Omental fat pad (tissue), 4 donors: Measurements from ENCODE around the gene CNNM2. TPM values are rescaled to one million over a fixed set of nuclear protein-coding genes. Genes with fewer than 3 reads are reported as not detected.
"Not testable (repeated sequence)": the region's sequence is repeated elsewhere in the genome, so short reads cannot be mapped to it uniquely, and the experiment has no call there.

Experiments used
- ATAC-seq: fragments of 150-250 bp; one replicate; pipeline ENCODE4 v1.9.1; 2016; ENCODE audit warnings: mild to moderate bottlenecking, moderate library complexity; ENCODE audit not compliant: low FRiP score
- DNase-seq: peaks from one replicate; pipeline ENCODE4 v3.0.0-alpha.2; 2019; ENCODE audit warnings: low spot score
- CTCF ChIP-seq, 3 donors: fragments of 450-650 bp; IDR thresholded peaks; one replicate each; pipeline ENCODE4 v1.5.1; 2016 to 2017; ENCODE audit warnings: antibody characterized with exemption in 3 of 3, mild to moderate bottlenecking in 3 of 3, moderate library complexity in 2 of 3
- total RNA-seq, 4 donors: library from RNA; depleted of rRNA; stranded (reverse); fragments of >200 nt; gene quantifications; one replicate each; pipeline ENCODE4 v1.1.0, GENCODE V29; 2016

The CNNM2 gene
- total RNA-seq, 4 donors from 2014 or later: 2.3 to 9.8 (median 3.2) TPM

- ATAC-seq: no peak
- no peak for TF ChIP-seq CTCF (IDR thresholded peaks at IDR 0.05)
- no peak for DNase-seq
Observed at GRCh38 chr10:102923601-102924000, 5.5 kb downstream of the CNNM2 start.

GRCh38 chr10:102926842-102927241 is 8.7 kb downstream of the CNNM2 start:
- ATAC-seq (no peak), DNase-seq (no peak)
- TF ChIP-seq CTCF (IDR thresholded peaks at IDR 0.05): no peak

GRCh38 chr10:102927311-102928010 is 9.4 kb downstream of the CNNM2 start:
- ATAC-seq (no peak), DNase-seq (no peak)
- TF ChIP-seq CTCF (IDR thresholded peaks at IDR 0.05): no peak

- DNase-seq, ATAC-seq: not testable (repeated sequence)
Observed at GRCh38 chr10:102928442-102928841, 10.3 kb downstream of the CNNM2 start.

- TF ChIP-seq CTCF (IDR thresholded peaks at IDR 0.05): no peak
- DNase-seq (no peak), ATAC-seq (no peak)
Observed at GRCh38 chr10:102930720-102931119, 12.6 kb downstream of the CNNM2 start.

GRCh38 chr10:102931643-102932042 is 13.5 kb downstream of the CNNM2 start:
- no peak for TF ChIP-seq CTCF (IDR thresholded peaks at IDR 0.05)
- ATAC-seq (no peak), DNase-seq (no peak)

- ATAC-seq (no peak), DNase-seq (no peak)
- TF ChIP-seq CTCF (IDR thresholded peaks at IDR 0.05): no peak
Observed at GRCh38 chr10:102935505-102935904, 17.4 kb downstream of the CNNM2 start.
